K562 (cell line): ENCODE data around the gene ROR2. TPM values are rescaled to one million over a fixed set of nuclear protein-coding genes. Genes with fewer than 3 reads are reported as not detected.
A peak's percentile ranks its signal among the peaks of the same experiment; 100 is the strongest.

Source experiments
- CBFB ChIP-seq: sonication (generic); formaldehyde crosslinking; IDR thresholded peaks from 2 replicates; pipeline ENCODE4 v1.4.0; 2020; ENCODE audit warnings: mild to moderate bottlenecking, missing genetic modification reagents
- CBX8 ChIP-seq: fragments of 200-600 bp; sonication (generic); IDR thresholded peaks from 2 replicates; pipeline ENCODE4 v1.6.1; 2012; ENCODE audit warnings: borderline replicate concordance, mixed run types, low read depth, mild to moderate bottlenecking, moderate library complexity, mixed read lengths, low read length, control low read depth, inconsistent platforms; ENCODE audit not compliant: poor library complexity, severe bottlenecking; ENCODE audit errors: extremely low read depth
- CHCHD3 ChIP-seq: fragments of 250-450 bp; sonication (Bioruptor Pico); IDR thresholded peaks from 2 replicates; pipeline ENCODE4 v2.1.2; 2022; ENCODE audit warnings: mild to moderate bottlenecking
- ERF ChIP-seq: fragments of 450-650 bp; formaldehyde crosslinking; IDR thresholded peaks from 2 replicates; pipeline ENCODE4 v1.4.0; 2020; ENCODE audit warnings: mild to moderate bottlenecking, mixed read lengths
- ETV5 ChIP-seq: sonication (generic); formaldehyde crosslinking; IDR thresholded peaks from 2 replicates; pipeline ENCODE4 v1.4.0; 2020; ENCODE audit warnings: low read depth, mild to moderate bottlenecking, missing genetic modification reagents
- FOXJ2 ChIP-seq: fragments of 200-800 bp; sonication (Bioruptor generic); IDR thresholded peaks from 2 replicates; pipeline ENCODE4 v1.6.1; 2016; ENCODE audit warnings: missing genetic modification characterization, missing compliant biosample characterization
- GTF2A2 ChIP-seq: IDR thresholded peaks from 2 replicates; pipeline ENCODE4 v1.6.1; 2016; ENCODE audit warnings: mild to moderate bottlenecking, missing genetic modification characterization, missing compliant biosample characterization
- HDAC6 ChIP-seq: IDR thresholded peaks from 2 replicates; pipeline ENCODE4 v1.6.1; 2012; ENCODE audit warnings: low read depth, mild to moderate bottlenecking, control low read depth, inconsistent platforms, low read length, moderate library complexity
- KLF16 ChIP-seq: IDR thresholded peaks from 2 replicates; pipeline ENCODE4 v1.6.1; 2016; ENCODE audit warnings: antibody characterized with exemption
- MTA1 ChIP-seq: fragments of 450-650 bp; IDR thresholded peaks from 2 replicates; pipeline ENCODE4 v1.6.1; 2017; ENCODE audit warnings: borderline replicate concordance
- POLR2A ChIP-seq: fragments of 450-650 bp; conservative IDR thresholded peaks from 2 replicates; pipeline ENCODE4 v1.6.1; 2016
- RCOR1 ChIP-seq, 2 experiments: IDR thresholded peaks; 2 replicates each; pipeline ENCODE4 v1.6.1; 2012; ENCODE audit warnings: low read depth in 2 of 2, low read length in 2 of 2, borderline replicate concordance in 1 of 2, improper control_type of control experiment in 1 of 2
- SIRT6 ChIP-seq: IDR thresholded peaks from one replicate; pipeline ENCODE4 v1.6.1; 2012; ENCODE audit warnings: low read depth, mild to moderate bottlenecking, control low read depth, inconsistent platforms, low read length, moderate library complexity
- SRF ChIP-seq, 2 experiments: fragments of 250-450, 450-650 bp in 1 of 2; sonication (Bioruptor Pico) in 1 of 2; sonication (generic) in 1 of 2; formaldehyde crosslinking; IDR thresholded peaks; 2 replicates each; pipeline versions ENCODE4 v1.5.0 to v1.5.1; 2020 to 2022; ENCODE audit warnings: mild to moderate bottlenecking in 1 of 2, missing genetic modification reagents in 1 of 2
- TRIM28 ChIP-seq: fragments of 450-650 bp; IDR thresholded peaks from 2 replicates; pipeline ENCODE4 v1.6.1; 2017
- ZC3H11A ChIP-seq: IDR thresholded peaks from 2 replicates; pipeline ENCODE4 v1.6.1; 2012; ENCODE audit warnings: low read depth, low read length, improper control_type of control experiment
- ZSCAN32 ChIP-seq: fragments of 450-650 bp; formaldehyde crosslinking; IDR thresholded peaks from 2 replicates; pipeline ENCODE4 v1.4.0; 2020; ENCODE audit warnings: mild to moderate bottlenecking, moderate library complexity
- polyA plus RNA-seq, 8 experiments: library from polyadenylated mRNA; depleted of rRNA in 4 of 8; stranded (reverse) in 5 of 8; unstranded in 3 of 8; fragments of >200 nt; fragmentation: Nextera tagmentation in 2 of 8; fragmentation: Illumina TruSeq in 1 of 8; extraction: Ambion mirVana in 2 of 8; extraction: Trizol in 1 of 8; gene quantifications; 2 replicates each; pipeline versions ENCODE4 v1.2.1 to v1.2.3, GENCODE V29; 2011 to 2014; ENCODE audit warnings: inconsistent platforms in 1 of 8, missing spikeins in 1 of 8
- total RNA-seq, 7 experiments: library from RNA; depleted of rRNA in 6 of 7; stranded (reverse); fragments of >200 nt in 6 of 7; fragmentation: Illumina TruSeq in 2 of 7; extraction: Trizol in 2 of 7; gene quantifications; 2 replicates each; pipeline versions ENCODE4 v1.2.1 to v1.2.3, GENCODE V29; 2011 to 2021; ENCODE audit warnings: low replicate concordance in 1 of 7
- TF ChIP-seq, protein P1 (sequence below): fragments of 250-450 bp; sonication (Bioruptor Pico); IDR thresholded peaks from 2 replicates; pipeline ENCODE4 v1.6.1; 2021; ENCODE audit warnings: mild to moderate bottlenecking
- TF ChIP-seq, protein P2 (sequence below): fragments of 200-800 bp; sonication (Bioruptor generic); IDR thresholded peaks from 2 replicates; pipeline ENCODE4 v1.6.1; 2016; ENCODE audit warnings: missing genetic modification characterization, missing compliant biosample characterization
- TF ChIP-seq, protein P3 (sequence below): sonication (generic); formaldehyde crosslinking; IDR thresholded peaks from 2 replicates; pipeline ENCODE4 v1.8.0; 2022; ENCODE audit warnings: missing genetic modification reagents, mild to moderate bottlenecking, moderate library complexity, borderline replicate concordance
- TF ChIP-seq, protein P4 (sequence below): fragments of 450-650 bp; IDR thresholded peaks from 2 replicates; pipeline ENCODE4 v1.6.1; 2016; ENCODE audit warnings: antibody characterized with exemption

ROR2 gene
- total and polyA plus RNA-seq, 9 of the 15 experiments (the other 6 are each of a cell fraction or from before 2014, with no cell fraction given): 5.6 to 33.8 (median 15.3) TPM

DNA sequence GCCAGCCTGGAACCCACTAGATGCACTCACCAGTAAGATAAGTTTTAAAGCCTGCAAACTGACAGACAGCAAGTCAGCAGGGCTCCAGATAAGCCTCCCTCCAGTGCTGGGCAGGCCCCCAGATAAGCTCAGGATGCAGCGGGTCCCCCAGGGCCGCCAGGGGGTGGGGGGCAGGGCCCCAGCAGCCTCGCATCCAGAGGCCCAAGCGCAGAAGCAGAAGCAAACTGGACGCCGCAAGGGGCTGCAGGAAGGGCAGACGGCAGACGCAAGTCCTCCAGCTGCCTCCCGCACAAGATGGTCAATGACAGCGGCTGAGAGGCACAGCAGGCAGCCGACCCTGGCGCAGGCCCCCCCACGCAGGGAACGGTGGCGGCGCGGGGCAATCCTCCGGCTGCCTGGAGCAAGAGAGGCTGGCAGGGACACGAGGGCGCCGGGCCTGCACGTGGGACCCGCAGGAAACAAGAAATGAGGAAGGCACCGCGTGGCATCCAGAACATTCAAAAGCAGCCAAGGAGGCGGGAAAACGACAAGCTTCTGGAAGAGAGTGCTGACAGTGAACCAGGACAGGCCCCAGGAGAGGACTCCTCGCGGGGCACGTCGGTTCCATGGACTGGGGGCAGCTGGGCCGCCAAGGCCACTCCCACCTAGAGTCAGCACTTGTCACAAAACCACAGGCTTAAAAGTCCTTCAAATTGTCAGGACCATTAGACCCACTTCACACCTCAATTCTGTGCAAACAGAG is 49.8 kb downstream of the ROR2 start (continued):
- TF ChIP-seq SRF (CRISPR knock-in tag; IDR thresholded peaks at IDR 0.05) (no peak), FOXJ2 (tag) (no peak), CBX8 (no peak), TRIM28 (no peak), KLF16 (peak; percentile 73), CBFB (CRISPR knock-in tag) (peak; percentile 93; the same call in 1 of the 2 replicates), ETV5 (peak; percentile 57; the same call in 1 of the 2 replicates), CHCHD3 (CRISPR knock-in tag) (no peak), ZC3H11A (no peak), POLR2A (peak; percentile 63), GTF2A2 (0 out of 2 replicates have a peak, but pooled peaks have one; percentile 36), HDAC6 (no peak), RCOR1 (IDR thresholded peaks at IDR 0.05; ENCODE audit: borderline replicate concordance in 1 of 2, low read depth in 2 of 2, low read length in 2 of 2) (peak; percentile 43 to 94; a peak in 3 of 4 replicates), SIRT6 (no peak), ERF (CRISPR knock-in tag) (peak; percentile 96), MTA1 (no peak), ZSCAN32 (CRISPR knock-in tag) (no peak)
- TF ChIP-seq, protein P1, sequence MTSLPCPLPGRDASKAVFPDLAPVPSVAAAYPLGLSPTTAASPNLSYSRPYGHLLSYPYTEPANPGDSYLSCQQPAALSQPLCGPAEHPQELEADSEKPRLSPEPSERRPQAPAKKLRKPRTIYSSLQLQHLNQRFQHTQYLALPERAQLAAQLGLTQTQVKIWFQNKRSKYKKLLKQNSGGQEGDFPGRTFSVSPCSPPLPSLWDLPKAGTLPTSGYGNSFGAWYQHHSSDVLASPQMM (CRISPR knock-in tag): no peak
- TF ChIP-seq, protein P2, sequence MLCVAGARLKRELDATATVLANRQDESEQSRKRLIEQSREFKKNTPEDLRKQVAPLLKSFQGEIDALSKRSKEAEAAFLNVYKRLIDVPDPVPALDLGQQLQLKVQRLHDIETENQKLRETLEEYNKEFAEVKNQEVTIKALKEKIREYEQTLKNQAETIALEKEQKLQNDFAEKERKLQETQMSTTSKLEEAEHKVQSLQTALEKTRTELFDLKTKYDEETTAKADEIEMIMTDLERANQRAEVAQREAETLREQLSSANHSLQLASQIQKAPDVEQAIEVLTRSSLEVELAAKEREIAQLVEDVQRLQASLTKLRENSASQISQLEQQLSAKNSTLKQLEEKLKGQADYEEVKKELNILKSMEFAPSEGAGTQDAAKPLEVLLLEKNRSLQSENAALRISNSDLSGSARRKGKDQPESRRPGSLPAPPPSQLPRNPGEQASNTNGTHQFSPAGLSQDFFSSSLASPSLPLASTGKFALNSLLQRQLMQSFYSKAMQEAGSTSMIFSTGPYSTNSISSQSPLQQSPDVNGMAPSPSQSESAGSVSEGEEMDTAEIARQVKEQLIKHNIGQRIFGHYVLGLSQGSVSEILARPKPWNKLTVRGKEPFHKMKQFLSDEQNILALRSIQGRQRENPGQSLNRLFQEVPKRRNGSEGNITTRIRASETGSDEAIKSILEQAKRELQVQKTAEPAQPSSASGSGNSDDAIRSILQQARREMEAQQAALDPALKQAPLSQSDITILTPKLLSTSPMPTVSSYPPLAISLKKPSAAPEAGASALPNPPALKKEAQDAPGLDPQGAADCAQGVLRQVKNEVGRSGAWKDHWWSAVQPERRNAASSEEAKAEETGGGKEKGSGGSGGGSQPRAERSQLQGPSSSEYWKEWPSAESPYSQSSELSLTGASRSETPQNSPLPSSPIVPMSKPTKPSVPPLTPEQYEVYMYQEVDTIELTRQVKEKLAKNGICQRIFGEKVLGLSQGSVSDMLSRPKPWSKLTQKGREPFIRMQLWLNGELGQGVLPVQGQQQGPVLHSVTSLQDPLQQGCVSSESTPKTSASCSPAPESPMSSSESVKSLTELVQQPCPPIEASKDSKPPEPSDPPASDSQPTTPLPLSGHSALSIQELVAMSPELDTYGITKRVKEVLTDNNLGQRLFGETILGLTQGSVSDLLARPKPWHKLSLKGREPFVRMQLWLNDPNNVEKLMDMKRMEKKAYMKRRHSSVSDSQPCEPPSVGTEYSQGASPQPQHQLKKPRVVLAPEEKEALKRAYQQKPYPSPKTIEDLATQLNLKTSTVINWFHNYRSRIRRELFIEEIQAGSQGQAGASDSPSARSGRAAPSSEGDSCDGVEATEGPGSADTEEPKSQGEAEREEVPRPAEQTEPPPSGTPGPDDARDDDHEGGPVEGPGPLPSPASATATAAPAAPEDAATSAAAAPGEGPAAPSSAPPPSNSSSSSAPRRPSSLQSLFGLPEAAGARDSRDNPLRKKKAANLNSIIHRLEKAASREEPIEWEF (CRISPR knock-in tag): no peak
- TF ChIP-seq, protein P3, sequence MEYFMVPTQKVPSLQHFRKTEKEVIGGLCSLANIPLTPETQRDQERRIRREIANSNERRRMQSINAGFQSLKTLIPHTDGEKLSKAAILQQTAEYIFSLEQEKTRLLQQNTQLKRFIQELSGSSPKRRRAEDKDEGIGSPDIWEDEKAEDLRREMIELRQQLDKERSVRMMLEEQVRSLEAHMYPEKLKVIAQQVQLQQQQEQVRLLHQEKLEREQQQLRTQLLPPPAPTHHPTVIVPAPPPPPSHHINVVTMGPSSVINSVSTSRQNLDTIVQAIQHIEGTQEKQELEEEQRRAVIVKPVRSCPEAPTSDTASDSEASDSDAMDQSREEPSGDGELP: peak; percentile 89
- TF ChIP-seq, protein P4, sequence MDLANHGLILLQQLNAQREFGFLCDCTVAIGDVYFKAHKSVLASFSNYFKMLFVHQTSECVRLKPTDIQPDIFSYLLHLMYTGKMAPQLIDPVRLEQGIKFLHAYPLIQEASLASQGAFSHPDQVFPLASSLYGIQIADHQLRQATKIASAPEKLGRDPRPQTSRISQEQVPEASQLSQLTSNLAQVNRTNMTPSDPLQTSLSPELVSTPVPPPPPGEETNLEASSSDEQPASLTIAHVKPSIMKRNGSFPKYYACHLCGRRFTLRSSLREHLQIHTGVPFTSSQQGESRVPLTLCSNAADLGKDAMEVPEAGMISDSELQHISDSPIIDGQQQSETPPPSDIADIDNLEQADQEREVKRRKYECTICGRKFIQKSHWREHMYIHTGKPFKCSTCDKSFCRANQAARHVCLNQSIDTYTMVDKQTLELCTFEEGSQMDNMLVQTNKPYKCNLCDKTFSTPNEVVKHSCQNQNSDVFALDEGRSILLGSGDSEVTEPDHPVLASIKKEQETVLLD: 0 out of 2 replicates have a peak, but pooled peaks have one; percentile 17
